ENCODE measurements around the gene LOX.

The LOX gene

DNA sequence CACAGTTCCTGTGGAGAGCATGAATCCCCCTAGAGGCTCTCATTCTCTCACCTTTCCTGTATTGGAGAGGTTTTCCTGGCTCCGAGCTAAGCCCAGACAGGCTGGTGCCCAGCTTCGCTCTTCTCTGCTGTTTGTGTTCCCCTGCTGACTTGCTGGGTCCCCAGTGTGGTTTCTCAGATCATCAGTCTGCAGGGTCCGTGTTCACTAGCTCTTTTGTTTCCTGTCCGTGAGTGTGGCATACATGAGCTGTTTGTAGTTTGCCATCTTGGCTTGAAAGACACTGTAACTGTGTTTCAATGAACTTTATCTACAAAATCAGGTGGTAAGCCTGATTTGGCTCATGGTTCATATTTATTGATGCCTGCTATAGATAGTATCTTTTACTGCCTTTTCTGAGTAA lies 23.8 kb downstream of the LOX start:
- DNase-seq: no peak
- TF ChIP-seq POLR2A (IDR thresholded peaks at IDR 0.05; ENCODE audit: low read length) (no peak), GATA1 (IDR thresholded peaks at IDR 0.05; ENCODE audit: low read depth, low read length) (no peak)

- no peak for TF ChIP-seq POLR2A (IDR thresholded peaks at IDR 0.05; ENCODE audit: low read length)
- TF ChIP-seq GATA1 (IDR thresholded peaks at IDR 0.05; ENCODE audit: low read depth, low read length): no peak
- DNase-seq: no peak
Observed at GRCh38 chr5:122053181-122054109, 24.6 kb downstream of the LOX start.

DNA sequence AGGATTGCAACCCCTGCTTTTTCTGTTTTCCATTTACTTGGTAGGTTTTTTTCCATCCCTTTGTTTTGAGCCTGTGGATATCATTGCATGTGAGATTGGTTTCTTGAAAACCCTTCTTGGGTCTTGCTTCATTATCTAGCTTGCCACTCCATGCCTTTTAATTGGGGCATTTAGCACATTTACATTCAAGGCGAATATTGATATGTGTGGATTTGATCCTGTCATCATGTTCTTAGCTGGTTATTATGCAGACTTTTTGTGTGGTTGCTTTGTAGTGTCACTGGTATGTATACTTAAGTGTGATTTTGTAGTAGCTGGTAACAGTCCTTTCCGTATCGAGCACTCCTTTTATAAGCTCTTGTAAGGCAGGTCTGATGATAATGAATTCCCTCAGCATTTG lies 26.5 kb downstream of the LOX start:
- no peak for DNase-seq
- TF ChIP-seq POLR2A (IDR thresholded peaks at IDR 0.05; ENCODE audit: low read length) (no peak), GATA1 (IDR thresholded peaks at IDR 0.05; ENCODE audit: low read depth, low read length) (no peak)

DNA sequence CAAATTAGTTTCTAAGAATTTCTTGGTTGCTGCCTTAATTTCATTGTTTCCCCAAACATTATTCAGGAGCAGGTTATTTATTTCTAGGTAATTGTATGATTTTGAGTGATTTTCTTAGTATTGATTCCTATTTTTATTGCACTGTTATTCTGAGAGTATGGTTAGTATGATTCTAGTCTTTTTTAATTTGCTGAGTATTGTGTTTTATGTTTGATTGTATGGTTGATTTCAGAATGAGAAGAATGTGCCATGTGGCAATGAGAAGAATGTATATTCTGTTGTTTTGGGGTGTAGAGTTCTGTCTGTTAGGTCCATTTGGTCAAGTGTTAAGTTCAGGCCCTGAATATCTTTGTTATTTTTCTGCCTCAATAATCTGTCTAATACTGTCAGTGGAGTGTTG lies 27.1 kb downstream of the LOX start:
- TF ChIP-seq GATA1 (IDR thresholded peaks at IDR 0.05; ENCODE audit: low read depth, low read length) (no peak), POLR2A (IDR thresholded peaks at IDR 0.05; ENCODE audit: low read length) (no peak)
- no peak for DNase-seq

- TF ChIP-seq POLR2A (IDR thresholded peaks at IDR 0.05; ENCODE audit: low read length) (no peak), GATA1 (IDR thresholded peaks at IDR 0.05; ENCODE audit: low read depth, low read length) (no peak)
- no peak for DNase-seq
Observed at GRCh38 chr5:122040636-122041302, 37.3 kb downstream of the LOX start.

GRCh38 chr5:122036326-122036725 lies 41.7 kb downstream of the LOX start:
- TF ChIP-seq GATA1 (IDR thresholded peaks at IDR 0.05; ENCODE audit: low read depth, low read length) (no peak), POLR2A (IDR thresholded peaks at IDR 0.05; ENCODE audit: low read length) (no peak)
- DNase-seq: no peak

DNA sequence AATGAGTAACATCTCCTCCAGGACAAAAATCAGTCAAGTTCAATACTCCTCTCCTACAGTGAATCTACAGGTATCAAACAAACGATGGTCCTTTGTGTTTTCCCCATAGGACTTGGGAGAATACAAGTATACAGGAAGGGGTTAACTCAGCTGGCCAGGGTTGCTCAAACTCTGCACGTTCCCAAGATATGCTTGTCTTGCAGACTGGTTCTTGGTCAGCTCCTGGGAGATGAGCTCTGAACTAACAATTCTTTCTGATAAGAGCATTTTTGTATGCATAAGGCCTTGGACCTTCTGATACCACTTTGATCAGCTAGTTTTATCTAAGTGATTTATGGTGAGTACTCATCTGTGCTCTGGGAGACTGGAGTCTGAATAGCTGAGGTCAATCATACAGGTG lies 42.1 kb downstream of the LOX start:
- TF ChIP-seq GATA1 (IDR thresholded peaks at IDR 0.05; ENCODE audit: low read depth, low read length) (no peak), POLR2A (IDR thresholded peaks at IDR 0.05; ENCODE audit: low read length) (no peak)
- DNase-seq: no peak

GRCh38 chr5:122031836-122032235 lies 46.2 kb downstream of the LOX start:
- no peak for DNase-seq
- TF ChIP-seq GATA1 (IDR thresholded peaks at IDR 0.05; ENCODE audit: low read depth, low read length): no peak
- TF ChIP-seq POLR2A (IDR thresholded peaks at IDR 0.05; ENCODE audit: low read length): no peak

DNA sequence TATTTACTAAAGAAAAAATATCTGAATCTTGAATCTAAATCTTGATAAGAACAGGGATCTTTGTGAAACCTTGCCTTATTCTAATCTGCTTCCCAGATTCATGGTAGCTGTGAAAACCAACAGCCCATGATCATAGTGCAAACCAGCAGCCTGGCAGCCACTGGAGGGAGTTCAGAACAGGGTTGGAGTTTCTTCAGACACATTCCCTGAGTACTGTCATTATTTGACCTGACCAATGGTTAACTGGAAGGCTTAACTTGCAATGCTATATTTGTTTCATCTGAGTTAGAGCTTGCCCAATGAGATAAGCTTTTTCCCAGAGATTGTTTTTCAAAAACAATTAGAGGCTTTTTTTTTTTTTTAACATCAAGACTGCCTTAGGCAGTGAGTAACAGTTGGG lies 47.8 kb downstream of the LOX start:
- no peak for TF ChIP-seq GATA1 (IDR thresholded peaks at IDR 0.05; ENCODE audit: low read depth, low read length)
- no peak for TF ChIP-seq POLR2A (IDR thresholded peaks at IDR 0.05; ENCODE audit: low read length)

DNA sequence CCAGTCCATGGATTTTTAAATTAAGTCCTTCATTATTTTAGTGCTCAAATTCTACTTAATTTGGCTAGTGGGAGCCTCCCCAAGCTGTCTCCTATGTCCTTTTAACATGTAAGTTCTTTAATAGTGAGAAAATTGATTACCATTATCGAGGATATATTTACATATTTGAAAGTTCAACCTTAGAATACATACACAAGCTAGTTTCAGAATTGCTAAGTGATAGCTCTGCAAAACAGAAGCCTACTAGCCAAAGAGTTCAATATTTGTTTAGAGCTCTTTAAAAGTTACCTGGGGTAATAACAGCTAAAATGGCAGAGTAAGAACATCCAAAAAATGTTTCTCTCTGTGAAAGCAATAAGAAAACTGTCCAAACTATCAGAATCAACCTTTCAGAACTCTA lies 48.2 kb downstream of the LOX start:
- TF ChIP-seq GATA1 (IDR thresholded peaks at IDR 0.05; ENCODE audit: low read depth, low read length): no peak
- TF ChIP-seq POLR2A (IDR thresholded peaks at IDR 0.05; ENCODE audit: low read length): no peak
- no peak for DNase-seq

More for the DNA sequence above, 47.8 kb downstream of the LOX start:
- DNase-seq: no peak

- no peak for DNase-seq
- TF ChIP-seq GATA1 (IDR thresholded peaks at IDR 0.05; ENCODE audit: low read depth, low read length): no peak
- no peak for TF ChIP-seq POLR2A (IDR thresholded peaks at IDR 0.05; ENCODE audit: low read length)
Observed at GRCh38 chr5:122022966-122023365, 55.1 kb downstream of the LOX start.

DNA sequence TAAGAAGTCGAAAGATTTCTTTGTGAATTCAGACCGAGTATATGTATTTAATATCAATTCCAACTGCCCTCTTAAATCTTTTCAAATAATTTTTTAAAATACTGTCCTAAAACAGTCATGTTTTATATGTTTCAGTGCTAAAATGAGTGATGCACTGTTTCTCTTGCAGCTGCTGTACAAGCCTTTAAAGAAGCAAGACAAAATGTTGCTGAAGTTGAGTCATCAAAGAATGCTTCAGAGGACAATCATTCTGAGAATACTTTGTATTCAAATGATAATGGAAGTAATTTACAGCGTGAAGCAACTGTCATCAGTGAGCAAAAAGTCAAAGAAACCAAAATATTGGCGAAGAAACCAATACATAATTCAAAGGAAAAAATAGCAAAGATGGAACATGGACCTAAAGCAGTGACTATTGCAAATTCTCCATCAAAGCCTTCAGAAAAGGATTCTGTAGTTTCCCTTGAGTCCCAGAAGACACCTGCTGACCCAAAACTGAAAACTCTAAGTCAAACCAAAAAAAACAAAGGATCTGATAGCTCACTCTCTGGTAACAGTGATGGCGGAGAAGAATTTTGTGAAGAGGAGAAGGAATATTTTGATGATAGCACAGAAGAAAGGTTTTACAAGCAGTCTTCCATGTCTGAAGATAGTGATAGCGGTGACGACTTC lies 58.0 kb downstream of the LOX start:
- TF ChIP-seq GATA1 (IDR thresholded peaks at IDR 0.05; ENCODE audit: low read depth, low read length): no peak
- no peak for TF ChIP-seq POLR2A (IDR thresholded peaks at IDR 0.05; ENCODE audit: low read length)
- no peak for DNase-seq

- no peak for DNase-seq
- TF ChIP-seq POLR2A (IDR thresholded peaks at IDR 0.05; ENCODE audit: low read length) (no peak), GATA1 (IDR thresholded peaks at IDR 0.05; ENCODE audit: low read depth, low read length) (no peak)
Observed at GRCh38 chr5:122015471-122015870, 62.6 kb downstream of the LOX start.

- no peak for DNase-seq
- no peak for TF ChIP-seq GATA1 (IDR thresholded peaks at IDR 0.05; ENCODE audit: low read depth, low read length)
- no peak for TF ChIP-seq POLR2A (IDR thresholded peaks at IDR 0.05; ENCODE audit: low read length)
Observed at GRCh38 chr5:122014236-122014935, 63.7 kb downstream of the LOX start.
